ENCODE measurements around the gene FOXO3.

DNA sequence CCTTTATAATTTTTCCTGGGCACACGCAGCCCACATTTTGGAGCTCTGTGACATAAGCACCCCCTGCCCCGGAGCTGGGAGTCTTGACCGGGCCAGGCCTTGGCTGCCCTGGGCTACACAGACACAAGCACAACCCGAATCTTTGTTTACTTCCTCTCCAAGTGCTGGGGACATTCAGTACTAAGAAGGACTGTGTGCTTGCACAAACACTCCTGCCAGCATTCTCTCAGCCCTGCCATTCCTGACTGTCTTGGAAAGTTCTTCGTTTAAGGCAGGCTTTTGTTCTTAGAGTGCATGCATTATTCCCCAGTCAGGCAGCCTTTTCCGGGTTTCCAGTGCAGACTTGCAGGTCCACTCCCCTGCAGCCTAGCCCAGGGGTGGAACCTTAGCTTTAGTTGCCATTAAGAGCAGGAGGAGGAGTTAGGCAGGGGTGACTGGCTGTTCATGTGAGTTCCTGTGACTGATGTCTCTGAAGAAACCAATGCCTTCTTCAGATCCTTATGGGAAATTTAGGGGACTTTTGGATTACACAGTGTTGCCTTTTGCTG lies 28.6 kb downstream of the FOXO3 start:
- TF ChIP-seq, protein P1, sequence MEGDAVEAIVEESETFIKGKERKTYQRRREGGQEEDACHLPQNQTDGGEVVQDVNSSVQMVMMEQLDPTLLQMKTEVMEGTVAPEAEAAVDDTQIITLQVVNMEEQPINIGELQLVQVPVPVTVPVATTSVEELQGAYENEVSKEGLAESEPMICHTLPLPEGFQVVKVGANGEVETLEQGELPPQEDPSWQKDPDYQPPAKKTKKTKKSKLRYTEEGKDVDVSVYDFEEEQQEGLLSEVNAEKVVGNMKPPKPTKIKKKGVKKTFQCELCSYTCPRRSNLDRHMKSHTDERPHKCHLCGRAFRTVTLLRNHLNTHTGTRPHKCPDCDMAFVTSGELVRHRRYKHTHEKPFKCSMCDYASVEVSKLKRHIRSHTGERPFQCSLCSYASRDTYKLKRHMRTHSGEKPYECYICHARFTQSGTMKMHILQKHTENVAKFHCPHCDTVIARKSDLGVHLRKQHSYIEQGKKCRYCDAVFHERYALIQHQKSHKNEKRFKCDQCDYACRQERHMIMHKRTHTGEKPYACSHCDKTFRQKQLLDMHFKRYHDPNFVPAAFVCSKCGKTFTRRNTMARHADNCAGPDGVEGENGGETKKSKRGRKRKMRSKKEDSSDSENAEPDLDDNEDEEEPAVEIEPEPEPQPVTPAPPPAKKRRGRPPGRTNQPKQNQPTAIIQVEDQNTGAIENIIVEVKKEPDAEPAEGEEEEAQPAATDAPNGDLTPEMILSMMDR (optimal IDR thresholded peaks at IDR 0.05 in 1 of 3, IDR thresholded peaks at IDR 0.05 in 1 of 3, conservative IDR thresholded peaks at IDR 0.05 in 1 of 3; ENCODE audit: extremely low read depth in 1 of 3, insufficient read depth in 2 of 3, low read length in 3 of 3) = no peak
- TF ChIP-seq EZH2 (IDR thresholded peaks at IDR 0.05; ENCODE audit: low read length) = no peak
